RCC 7860 (cell line): ENCODE measurements around the gene SLC9B1.
A peak's percentile ranks its signal among the peaks of the same experiment; 100 is the strongest.

Experiments used
- DNase-seq: peaks from one replicate; pipeline ENCODE4 v3.0.0-alpha.2; 2015; ENCODE audit warnings: low spot score
- FAIRE-seq: peaks from 2 replicates; lab custom pipeline; 2012; peaks lifted over from hg19 to GRCh38; lab: Jason Lieb, UNC

SLC9B1 gene

GRCh38 chr4:103019308-103020124, at the start of gene SLC9B1:
Gene SLC9B1 (minus strand): TSS chr4:103019705. CDS start chr4:102991711, 27,994 bp downstream.
- peak; percentile 91 for DNase-seq
- FAIRE-seq, result peak; percentile 90

- peak; percentile 13 for DNase-seq
- no peak for FAIRE-seq
Observed at GRCh38 chr4:103067841-103068547, 48.5 kb upstream of the SLC9B1 start.

GRCh38 chr4:103060453-103061148, 41.1 kb upstream of the SLC9B1 start:
- FAIRE-seq (no peak), DNase-seq (no peak)

- DNase-seq, result no peak
- FAIRE-seq, result no peak
Observed at GRCh38 chr4:103054030-103054429, 34.5 kb upstream of the SLC9B1 start.

DNA sequence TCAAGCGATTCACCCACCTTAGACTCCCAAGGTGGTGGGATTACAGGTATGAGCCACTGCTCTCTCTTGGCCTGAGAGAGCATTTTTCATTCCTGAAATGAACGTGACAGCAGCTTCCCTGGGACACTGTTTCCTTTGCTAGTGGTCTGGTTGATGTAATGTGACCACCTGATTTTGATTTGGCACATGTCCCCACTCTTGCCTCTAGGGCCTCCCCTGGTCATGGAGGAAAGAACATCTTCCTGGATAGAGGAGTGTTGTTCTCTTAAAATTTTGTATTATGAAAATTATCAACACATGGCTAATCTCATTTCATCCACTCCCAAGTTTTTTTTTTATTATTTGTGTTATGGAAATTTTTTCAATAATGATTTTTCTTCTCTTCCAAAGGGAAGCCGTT, 33.3 kb upstream of the SLC9B1 start:
- FAIRE-seq (no peak), DNase-seq (no peak)

DNA sequence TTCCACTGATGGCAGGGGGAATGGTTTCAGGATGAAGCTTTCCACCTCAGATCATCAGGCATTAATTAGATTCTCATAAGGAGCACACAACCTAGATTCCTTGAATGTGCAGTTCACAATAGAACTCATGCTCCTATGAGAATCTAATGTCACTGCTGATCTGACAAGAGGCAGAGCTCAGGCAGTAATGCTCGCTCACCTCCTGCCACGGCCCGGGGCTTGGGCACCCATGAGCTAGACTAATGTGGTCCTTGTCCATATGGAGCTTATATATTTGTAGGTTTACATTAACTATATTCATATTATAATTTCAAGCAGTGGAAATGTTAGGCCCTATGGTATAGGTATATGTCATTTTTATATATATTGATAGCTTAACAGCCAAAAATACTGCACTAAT, 32.6 kb upstream of the SLC9B1 start:
- DNase-seq (no peak), FAIRE-seq (no peak)

DNA sequence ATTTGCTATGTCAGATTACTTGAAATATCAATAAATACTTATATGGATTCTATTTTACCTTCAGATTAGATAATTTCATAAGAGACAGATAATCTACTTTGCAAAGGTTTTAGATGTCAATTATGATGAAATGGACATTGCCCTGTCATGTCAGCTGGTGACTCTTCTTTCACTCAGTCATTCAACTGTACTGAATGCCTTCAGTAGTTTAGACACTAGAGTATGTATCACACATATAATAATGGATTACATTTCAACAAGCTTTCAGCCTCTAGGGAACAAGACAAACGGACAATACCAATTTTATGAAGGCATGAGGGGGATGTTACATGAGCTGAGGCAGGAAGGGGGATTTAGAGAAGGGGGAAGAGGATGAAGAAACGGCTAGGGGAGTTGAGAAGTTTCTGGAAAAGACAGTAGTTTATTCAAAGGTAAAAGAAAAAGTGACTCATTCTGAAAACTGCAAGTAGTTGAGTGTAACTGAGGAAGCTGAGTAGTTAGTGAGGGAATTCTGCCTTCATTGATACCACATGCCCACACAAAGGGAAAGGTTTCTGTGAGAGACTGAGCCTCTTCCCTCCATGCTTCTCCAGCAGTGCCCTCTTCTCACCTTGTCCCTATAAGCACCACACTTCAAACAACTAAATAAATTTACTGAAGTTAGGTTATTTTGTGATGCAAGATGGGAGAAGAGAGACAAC, 31.4 kb upstream of the SLC9B1 start:
- DNase-seq (no peak), FAIRE-seq (no peak)

- no peak for FAIRE-seq
- peak; percentile 28 for DNase-seq
Observed at GRCh38 chr4:103046416-103047290, 27.1 kb upstream of the SLC9B1 start.

DNA sequence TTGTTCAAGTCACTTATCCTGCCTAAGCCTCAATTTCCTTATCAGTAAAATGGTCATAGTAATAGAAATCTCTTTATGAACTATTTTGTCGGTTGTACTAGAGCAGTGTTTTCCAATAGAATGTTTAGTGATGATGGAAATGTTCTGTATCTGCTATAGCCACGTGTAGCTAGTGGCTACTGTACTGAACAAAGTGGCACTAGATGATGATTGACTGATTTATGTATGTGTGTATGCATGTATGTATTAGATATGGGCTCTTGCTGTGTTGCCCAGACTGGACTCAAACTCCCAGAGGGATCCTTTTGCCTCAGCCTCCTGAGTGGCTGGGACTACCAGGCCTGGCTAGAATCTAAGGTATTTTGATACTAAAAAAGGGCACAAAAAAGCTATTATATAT, 24.7 kb upstream of the SLC9B1 start:
- no peak for FAIRE-seq
- no peak for DNase-seq

GRCh38 chr4:103036169-103036568, 16.7 kb upstream of the SLC9B1 start:
- FAIRE-seq, result no peak

DNA sequence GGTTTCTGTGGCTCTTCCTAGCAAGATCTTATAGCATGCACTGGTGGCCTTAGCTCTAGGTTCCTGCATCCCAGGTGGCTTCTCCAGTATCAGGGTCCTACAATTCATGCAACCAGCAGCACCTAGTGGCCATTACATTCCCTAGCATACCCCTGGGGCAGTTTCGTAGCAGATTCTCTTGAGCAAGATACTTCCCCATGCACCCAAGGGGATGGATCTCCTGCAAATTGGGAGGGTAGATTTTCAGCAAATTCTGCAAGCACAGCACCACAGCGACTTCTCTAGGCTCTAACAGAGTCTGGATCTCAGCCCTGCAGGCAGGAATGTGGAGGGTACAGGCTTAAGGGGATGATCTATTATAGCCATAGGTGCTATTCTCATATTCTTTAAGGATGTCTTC, 13.1 kb upstream of the SLC9B1 start:
- FAIRE-seq, result no peak
- DNase-seq, result peak; percentile 42

More at GRCh38 chr4:103036169-103036568, 16.7 kb upstream of the SLC9B1 start:
- no peak for DNase-seq

DNA sequence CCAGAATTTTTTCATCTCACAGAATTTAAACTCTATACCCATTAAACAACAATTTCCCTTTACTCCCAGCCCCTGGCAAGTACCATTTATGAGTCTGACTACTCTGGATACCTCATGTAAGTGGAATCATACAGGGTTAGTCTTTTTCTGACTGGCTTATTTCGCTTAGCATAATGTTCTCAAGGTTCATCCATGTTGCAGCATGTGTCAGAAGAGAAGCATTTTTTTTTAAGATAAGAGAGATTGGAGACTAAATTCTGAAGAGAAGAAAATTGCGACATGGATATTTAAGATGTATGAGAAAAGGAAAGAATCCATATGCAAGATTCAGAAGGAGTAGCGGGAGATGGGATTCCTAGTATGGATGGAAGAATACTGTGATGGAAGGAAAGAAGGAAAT, 11.3 kb upstream of the SLC9B1 start:
- no peak for DNase-seq
- FAIRE-seq, result no peak

DNA sequence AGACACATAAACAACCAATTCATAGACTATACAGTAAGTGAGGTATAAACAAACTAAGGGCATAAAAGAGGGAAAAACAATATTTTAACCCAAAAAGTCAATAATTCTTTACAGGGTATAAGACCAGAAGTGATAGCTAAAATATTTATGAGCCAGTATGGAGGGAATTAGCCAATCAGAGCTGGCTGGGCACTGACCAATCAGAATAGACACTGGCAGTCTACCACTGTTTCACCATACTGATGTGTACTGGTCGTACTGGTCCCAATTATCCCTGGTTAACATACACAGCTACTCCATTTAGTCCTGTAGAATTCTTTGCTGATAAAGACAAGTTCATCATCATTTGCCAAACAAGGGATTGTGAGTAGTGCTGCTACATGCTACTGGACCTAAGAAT, 9.8 kb upstream of the SLC9B1 start:
- no peak for FAIRE-seq
- DNase-seq, result no peak

- DNase-seq, result no peak
- no peak for FAIRE-seq
Observed at GRCh38 chr4:103026868-103027267, 7.4 kb upstream of the SLC9B1 start.

DNA sequence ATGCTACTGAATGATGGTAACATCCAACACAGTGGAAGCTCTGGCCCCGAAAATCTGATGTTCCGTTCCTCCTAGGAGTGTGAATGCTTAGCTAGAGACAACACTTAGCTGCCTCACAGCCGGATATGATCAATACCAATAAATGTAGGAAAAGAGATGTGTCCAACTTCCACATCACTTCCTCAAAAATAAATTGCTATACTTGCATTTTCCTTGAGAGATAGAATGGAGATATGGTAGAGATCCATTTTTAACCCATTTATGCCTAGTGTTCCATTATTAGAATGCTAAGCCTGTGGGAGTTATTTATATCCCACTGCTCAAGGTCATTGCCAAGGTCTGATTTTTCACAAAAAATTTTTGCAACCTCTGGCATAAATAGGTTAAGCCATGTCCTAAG, 5.5 kb upstream of the SLC9B1 start:
- no peak for DNase-seq
- FAIRE-seq, result no peak

DNA sequence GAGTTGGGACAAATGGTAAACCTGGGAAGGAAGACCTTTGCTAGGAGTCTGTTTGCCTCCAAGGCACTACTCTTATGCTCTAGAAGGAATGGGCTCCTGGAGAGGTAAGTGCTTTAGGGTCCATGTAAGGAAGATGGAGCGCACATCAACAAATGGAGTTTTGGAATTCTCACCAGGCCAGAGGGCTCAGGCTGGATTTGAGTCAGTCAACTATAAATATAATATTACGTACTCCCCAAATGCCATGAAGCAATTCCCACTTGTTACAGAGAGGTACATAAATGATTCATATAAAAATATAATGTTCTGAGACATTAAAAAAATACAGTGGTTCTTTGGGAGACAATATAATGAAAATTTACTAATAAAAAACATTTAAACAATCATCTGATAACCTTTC, 1.6 kb upstream of the SLC9B1 start:
- DNase-seq (no peak), FAIRE-seq (no peak)

GRCh38 chr4:103018391-103019307, 856 bp downstream of the SLC9B1 start:
- FAIRE-seq (no peak), DNase-seq (no peak)

DNA sequence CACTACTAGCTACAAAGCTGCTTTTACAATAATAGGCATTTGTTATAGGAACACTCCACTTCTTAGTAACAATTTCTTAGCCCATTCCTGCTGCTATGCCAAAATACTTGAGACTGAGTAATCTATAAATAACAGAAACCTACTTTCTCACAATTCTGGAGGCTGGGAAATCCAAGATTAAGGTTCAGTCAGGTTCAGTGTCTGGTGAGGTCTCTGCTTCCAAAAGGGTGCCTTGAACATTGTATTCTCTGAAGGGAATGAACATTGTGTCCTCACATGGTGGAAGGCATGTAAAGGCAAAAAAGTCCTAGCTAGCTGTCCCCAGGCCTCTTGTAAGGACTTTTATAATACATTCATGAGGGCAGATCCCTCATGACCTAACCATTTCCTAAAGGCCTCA, 7.0 kb downstream of the SLC9B1 start:
- DNase-seq (no peak), FAIRE-seq (no peak)

- no peak for FAIRE-seq
Observed at GRCh38 chr4:103012060-103012459, 7.4 kb downstream of the SLC9B1 start.

More at GRCh38 chr4:103012060-103012459, 7.4 kb downstream of the SLC9B1 start:
- DNase-seq, result no peak
